ENCODE data around the gene IDNK.
"Not testable (repeated sequence)": the region's sequence is repeated elsewhere in the genome, so short reads cannot be mapped to it uniquely, and the experiment has no call there.

Gene IDNK

DNA sequence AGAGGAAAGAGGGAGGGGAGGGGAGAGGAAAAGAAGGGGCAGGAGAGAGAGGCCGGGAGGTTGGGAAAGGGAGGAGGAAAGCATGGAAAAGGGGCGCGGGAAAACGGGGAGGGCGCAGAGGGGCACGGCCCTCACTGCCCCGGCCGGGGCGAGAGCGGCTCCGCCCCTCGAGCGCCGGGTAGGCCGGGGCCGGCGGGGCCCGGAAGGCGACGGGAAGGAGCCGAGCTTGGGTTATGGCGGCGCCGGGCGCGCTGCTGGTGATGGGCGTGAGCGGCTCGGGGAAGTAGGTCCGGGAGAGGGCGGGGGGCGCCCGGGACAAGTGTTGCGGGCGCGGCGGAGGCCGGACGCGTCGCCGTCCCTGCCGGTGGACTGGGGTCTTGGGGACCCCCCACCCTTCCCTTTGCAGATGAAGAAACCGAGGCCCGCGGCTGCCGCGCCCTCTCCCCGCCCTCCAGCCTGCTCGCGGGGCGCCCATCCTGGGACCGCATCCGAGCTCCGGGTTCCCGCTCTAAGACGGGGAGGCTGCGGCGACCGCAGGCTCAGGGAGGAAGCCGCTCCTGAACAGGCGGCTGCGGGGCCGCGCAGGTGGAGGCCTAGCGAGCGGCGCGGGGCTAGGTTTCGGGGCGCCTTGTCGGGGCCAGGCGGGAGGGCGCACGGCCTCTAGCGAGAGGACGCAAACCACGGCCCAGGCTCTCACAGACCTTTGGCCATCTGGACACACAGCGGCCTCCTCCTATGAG, at the start of gene IDNK:
TSS of gene IDNK (plus strand) at position 205 of the 740 bp plus-strand sequence. CDS start at position 234, 29 bp downstream.
- DNase-seq (ENCODE audit: low read depth in 1 of 2, low spot score in 1 of 2) = peak; percentile 37 to 55

DNA sequence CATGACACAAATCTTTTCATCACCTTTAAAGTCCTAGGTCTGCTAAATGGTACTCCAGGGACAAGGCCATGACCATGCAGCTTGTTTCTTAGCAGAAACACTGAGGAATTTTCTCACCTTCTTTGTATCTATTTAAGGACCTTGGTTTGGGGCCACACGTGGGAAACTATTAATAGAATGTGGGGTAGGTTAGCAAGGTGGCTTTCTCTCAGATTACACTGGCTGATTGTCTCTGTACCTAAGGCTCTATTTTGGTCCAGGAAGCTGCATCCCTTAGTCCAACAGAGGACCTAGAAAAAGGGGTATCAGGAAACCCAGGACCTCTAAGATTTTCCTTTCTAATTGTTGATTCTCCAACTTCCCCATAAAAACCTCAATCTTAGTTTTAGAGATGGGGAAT, 48.5 kb upstream of the IDNK start:
- no peak for DNase-seq (ENCODE audit: low read depth in 1 of 2, low spot score in 1 of 2)

DNA sequence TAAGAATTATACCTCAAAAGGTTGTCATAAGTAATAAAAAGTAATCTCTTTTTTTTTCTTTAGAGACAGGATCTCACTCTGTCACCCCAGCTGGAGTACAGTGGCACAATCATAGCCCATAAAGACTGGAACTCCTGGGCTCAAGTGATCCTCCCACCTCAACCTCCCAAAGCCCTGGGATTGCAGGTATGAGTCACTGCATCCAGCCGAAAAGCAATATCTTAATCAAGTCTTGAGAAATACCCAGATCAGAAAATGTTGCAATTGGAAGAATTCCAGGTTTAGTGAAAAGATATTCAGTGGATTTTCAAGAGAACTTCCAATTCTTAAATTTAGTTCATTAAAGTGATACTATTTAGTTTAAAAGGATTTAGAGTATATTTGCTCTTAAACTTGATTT, 40.9 kb upstream of the IDNK start:
- DNase-seq (ENCODE audit: low read depth in 1 of 2, low spot score in 1 of 2) = no peak

DNA sequence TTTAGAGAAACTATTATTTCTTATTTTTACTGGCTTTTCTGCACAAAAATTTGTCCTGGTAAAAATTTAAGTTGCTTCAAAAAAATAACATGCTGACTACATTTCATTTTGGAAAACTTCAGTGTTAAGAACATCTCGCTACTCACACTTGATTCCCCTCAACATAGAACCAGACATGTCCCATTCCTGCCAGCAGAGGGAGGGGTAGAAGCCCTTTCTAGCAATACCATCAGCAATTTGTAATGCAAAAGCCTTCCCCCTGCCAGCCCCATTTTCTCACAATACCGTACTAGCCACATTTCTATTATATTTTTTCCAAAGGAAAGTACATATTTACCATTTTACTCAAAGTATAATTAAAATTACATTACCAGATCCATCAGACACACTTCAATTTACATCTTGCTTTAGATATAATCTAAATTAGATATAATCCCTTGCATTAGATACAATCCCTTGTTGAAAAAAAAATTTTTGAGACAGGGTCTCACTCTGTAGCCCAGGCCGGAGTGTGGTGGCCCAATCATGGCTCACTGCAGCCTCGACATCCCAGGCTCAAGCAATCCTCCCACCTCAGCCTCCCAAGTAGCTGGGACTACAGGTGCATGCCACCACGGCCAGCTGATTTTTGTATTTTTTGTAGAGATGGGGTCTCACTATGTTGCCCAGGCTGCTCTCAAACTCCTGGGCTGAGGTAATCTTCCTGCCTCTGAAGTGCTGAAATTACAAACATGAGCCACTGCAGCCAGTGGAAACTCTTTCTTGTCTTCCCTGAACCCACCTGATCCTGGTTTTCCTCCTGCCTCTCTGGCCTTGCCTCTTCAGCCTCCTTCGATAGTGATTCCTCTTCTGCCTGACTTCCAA, 39.6 kb upstream of the IDNK start:
- DNase-seq (ENCODE audit: low read depth in 1 of 2, low spot score in 1 of 2) = no peak

DNA sequence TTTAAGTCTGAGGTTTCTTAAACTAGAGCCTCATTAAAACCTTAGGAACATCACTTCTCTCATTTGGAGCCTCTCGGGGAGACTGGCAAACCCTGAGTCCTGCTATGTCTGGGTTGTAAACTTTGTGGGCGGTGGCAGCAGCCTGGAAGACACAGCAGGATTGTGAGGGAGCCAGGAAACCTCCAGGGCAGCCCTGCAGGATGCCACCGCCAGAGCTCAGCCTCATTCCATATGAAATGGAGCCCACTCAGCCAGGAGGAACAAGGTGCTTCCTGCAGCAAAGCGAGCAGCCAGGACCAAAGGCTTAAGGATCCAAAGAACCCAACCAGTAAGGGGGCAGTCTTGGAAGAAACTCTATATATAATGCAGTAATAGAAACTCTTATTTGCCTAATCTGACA, 37.9 kb upstream of the IDNK start:
- DNase-seq (ENCODE audit: low read depth in 1 of 2, low spot score in 1 of 2) = no peak

DNA sequence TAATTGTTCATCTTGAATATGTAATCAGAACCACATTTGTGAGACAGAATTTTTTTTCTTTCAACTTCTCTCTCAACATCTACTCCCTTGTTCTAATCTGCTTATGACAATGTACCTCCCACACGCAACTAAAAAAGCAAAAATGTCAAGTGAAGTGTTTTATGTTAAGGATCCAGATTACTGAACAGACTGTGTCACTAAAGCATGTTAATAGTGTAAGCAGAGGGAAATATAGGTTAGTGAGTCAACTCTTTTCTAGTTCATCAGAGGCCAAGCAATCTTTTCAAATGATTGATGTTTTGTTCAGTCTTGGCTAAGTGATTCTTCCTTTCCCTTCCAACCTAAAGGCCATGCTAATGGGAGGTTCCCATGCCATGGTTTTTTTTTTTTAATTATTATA, 34.7 kb upstream of the IDNK start:
- no peak for DNase-seq (ENCODE audit: low read depth in 1 of 2, low spot score in 1 of 2)

DNA sequence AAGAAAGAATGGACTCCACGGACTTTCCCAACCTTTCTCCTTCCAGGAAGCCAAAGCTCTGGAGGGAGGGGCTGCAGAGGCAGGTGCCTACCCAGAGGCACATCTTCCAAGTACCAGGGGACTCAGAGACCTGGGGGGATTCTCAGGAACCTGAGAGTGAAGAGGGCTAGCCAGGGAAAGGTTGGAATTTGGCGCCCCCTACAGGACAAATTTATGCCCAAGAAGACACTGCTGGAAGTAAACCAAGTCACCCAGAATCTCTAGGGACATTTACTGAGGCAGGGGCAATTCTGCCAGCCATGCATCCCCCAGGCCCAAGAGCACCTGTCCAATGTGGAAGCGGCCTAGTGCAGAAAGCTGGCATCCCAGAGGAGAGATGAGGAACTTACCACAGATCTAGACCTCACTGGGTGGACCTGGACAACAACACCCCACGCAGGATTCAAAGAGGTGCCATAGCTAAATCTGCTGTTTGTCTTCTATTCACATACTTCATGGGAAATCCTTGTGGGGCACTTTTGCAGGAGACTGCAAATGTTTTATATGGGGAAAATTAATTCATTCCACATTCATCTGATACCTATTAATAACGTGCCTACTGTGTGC, 25.9 kb upstream of the IDNK start:
- DNase-seq (ENCODE audit: low read depth in 1 of 2, low spot score in 1 of 2) = no peak

DNA sequence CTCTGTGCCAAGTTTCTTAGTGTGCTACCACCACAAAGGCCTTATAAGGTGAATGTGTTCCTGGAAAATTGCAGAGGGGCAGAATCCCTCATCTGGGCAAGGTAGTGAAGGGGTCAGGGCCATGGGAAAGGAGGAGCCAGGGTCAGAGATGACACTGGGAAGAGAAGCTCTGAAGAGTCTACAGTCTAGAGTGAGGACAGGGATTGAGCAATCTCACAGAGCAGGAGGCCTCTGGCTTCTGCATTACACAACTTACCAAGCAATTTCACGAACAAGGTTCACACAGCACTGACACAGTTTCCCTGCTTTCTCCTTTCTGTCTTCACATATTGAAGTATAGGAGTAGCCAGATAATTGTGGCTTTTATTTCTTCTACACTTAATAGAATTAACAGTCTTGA, 24.5 kb upstream of the IDNK start:
- no peak for DNase-seq (ENCODE audit: low read depth in 1 of 2, low spot score in 1 of 2)

DNA sequence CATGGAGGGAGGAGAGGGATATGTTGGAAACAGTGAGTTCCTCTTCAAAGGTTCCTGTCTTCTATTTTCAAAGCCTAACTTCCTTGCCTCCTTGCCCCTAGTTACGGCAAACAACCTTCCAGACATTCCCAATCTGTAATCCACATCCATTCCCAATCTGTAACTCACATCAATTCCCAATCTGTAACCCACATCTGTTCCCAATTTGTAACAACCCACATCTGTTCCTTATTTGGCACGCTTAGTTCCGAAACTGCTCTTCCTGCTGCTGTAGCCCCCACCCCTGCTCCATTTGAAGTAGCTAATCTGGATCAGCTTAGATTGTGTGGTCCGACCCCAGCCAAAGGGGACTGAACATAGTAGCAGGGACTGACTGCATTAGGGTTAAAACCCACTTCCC, 23.9 kb upstream of the IDNK start:
- no peak for DNase-seq (ENCODE audit: low read depth in 1 of 2, low spot score in 1 of 2)

DNA sequence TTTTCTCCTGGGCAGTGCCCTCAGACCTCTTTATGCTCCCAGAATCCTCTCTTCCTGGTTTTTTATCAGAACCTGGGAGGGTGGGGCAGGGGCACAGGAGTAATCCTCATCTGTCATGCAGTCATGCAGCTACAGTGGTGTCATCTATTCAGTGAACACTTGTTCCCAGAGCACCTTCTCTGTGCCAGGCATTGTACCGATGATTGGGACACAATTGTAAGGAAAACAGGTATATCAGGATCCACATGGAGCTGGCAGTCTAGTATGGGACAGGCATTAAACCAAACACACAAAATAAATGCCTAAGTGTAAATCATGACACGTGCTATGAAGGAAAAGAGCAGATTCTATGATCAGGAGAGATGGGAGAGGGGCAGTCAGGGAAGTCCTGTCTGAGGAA, 21.5 kb upstream of the IDNK start:
- no peak for DNase-seq (ENCODE audit: low read depth in 1 of 2, low spot score in 1 of 2)

DNA sequence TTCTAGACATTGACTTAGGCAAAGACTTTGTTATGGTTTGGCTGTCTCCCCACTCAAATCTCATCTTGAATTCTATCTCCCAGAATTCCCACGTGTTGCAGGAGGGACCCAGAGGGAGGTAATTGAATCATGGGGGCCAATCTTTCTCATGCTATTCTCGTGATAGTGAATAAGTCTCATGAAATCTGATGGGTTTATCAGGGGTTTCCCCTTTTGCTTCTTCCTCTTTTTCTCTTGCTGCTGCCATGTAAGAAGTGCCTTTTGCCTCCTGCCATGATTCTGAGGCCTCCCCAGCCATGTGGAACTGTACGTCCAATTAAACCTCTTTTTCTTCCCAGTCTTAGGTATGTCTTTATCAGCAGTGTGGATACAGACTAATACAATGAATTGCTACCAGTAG, 15.3 kb upstream of the IDNK start:
- not testable (repeated sequence) for DNase-seq (ENCODE audit: low read depth in 1 of 2, low spot score in 1 of 2)

DNA sequence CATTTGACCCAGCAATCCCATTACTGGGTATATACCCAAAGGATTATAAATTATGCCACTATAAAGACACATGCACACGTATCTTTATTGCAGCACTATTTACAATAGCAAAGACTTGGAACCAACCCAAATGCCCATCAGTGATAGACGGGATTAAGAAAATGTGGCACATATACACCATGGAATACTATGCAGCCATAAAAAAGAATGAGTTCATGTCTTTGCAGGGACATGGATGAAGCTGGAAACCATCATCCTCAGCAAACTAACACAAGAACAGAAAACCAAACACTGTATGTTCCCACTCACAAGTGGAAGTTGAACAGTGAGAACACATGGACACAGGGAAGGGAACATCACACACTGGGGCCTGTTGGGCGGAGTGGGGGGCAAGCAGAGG, 9.6 kb upstream of the IDNK start:
- not testable (repeated sequence) for DNase-seq (ENCODE audit: low read depth in 1 of 2, low spot score in 1 of 2)

DNA sequence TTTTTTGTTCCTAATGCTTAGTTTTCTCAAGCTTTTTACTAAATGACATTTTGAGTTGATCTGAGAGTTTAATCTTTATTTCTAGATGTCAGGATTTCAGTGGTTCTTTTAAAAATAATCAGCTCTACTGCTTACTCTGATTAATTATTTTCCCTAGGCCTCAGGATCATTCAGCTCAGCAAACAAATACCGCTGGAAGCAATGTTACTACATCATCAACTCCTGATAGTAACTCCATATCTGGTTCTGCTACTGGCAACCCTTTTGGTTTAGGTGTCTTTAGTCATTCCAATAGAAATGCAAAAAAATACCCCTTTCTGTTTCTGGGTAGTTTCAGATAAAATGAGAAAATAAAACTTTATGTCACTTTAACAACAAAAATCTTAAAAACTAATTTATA, 5.6 kb upstream of the IDNK start:
- no peak for DNase-seq (ENCODE audit: low read depth in 1 of 2, low spot score in 1 of 2)

DNA sequence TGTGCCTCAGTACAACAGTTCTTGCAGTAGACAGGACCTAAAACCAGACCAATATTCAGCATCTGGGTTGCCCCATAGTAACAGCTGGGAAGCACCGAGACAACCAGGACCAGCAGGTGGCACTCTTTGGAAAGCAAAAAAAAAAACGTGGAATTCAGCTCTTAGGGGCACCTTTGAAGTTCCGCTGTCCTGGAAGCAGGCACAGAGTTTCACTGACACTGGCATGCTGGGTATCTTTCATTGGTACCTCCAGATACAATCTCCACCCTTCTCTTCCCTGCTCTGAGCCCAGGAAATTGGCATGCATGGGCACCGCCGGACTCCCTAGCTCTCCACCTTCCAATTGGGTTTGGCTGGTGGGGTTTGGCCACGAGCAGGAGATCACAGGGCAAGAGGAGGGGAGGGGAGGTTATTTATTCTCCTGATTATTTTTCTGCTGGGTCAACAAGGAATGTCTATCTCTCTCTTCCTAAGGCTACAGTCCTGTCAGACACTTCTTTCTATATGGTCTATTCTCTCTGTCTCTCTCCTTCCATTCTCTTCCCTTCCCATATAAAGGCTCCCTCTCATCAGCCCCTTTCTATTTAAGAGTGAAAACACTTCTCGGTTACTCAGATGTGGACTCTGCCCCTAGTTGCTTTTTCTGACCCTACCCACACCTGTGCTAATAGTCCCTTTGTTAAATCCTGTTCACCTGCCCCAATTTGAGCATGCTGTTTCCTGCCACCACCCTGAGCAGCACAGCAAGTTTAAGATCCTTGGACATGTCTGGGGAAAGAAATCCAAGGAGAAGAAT, 1.9 kb upstream of the IDNK start:
- no peak for DNase-seq (ENCODE audit: low read depth in 1 of 2, low spot score in 1 of 2)

DNA sequence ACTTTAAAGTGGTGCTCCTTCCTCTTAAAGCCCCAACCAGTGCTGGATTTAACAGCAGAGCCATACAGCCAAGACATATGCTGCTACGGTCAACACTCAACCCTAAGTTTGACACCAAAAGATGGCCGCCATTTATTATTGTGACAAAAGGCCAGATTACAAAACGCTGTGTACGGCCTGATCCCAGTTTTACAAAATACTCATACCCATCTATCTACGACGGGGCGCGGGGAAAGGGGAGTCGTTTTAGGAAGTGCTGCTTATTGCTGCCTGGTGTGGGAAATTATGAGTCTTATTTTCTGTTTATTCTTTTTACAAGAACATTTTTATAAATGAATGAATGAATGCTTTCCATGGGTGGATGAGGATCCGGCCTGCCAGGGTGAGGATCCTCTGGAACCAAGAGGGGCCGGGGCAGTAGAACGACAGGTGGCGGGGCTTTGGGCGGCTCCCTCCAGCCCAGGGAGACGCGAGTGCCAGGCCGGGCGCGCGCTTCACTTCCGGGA, 457 bp upstream of the IDNK start:
- no peak for DNase-seq (ENCODE audit: low read depth in 1 of 2, low spot score in 1 of 2)

DNA sequence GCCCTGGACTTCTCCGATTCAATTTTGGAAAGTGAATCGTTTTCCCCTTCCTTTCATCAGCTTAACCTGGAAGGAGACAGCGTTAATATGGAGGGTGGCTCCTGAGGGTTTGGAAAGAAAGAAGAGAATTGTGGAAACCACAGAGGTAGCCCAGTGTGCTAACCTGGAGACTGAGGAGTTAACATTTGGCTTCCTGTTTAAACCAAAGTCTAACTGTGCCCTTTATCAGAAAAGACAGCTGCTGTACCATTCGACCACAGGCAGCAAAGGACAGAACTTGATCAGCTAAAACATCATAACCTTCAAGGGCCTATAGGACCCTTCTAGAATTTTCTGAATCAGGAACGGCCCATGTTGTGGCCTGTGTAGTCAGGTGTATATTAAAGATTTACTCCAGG, 735 bp downstream of the IDNK start:
- no peak for DNase-seq (ENCODE audit: low read depth in 1 of 2, low spot score in 1 of 2)

DNA sequence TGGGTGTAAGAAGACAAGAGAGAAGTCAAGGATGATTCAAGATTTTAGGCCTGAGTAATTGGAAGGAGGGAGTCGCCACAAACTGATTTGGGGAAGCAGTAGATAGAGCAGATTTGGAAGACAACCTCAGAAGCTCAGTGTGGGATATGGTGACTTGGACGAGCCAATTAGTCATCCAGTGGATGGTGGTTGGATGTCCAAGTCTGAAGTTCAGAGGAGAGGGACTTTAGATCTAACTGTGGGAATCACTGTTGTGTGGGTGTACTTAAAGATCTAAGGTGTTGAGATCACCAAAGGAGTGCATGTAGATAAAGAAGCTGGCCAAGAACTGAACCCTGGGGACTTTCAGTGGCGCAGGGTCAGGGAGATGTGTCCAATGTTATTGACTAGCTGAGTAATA, 2.2 kb downstream of the IDNK start:
- DNase-seq (ENCODE audit: low read depth in 1 of 2, low spot score in 1 of 2) = no peak

DNA sequence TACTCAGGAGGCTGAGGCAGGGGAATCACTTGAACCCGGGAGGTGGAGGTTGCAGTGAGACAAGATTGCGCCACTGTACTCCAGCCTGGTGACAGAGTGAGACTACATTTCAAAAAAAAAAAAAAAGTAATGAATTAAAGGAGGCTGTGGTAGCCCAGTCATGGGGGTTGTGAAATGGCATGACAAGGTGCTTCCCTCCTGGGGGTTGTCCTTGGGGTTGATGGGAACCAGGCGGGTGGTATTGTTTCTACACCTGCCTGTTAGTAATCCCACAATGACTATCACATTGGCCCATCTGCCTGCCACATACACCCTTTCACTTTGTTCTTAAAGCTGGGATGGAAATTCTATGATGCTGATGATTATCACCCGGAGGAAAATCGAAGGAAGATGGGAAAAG, 5.6 kb downstream of the IDNK start:
- no peak for DNase-seq (ENCODE audit: low read depth in 1 of 2, low spot score in 1 of 2)

DNA sequence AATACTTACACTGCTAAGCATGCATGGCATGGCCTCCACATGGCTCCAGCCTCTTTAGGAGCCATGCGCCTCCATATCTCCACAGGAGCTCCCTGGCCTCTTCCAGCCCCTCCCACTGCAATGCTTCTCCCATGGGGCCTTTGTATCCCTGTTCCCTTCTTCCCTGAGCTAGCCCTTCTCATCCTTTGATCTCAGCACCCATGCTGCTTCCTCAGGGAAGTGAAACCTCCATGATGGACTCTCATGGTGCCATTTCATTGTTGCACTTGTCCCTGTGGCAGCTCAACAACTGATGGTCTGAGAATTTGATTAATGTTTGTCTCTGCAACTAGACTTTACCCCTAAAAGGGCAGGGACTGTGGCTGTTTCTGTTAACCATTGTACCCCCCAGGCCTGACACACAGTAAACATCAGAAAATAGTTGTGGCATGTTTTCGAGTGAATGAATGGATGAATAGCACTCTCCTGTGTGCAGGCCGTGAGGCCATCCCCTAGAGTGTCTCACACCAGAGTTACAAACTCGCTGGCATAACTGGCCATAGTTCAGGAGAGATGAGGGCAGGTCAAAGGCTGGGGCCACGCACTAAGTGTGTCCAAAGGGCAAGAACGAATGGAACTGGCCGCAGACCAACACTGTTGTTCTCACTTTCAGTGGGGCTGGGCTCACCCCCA, 6.6 kb downstream of the IDNK start:
- no peak for DNase-seq (ENCODE audit: low read depth in 1 of 2, low spot score in 1 of 2)

DNA sequence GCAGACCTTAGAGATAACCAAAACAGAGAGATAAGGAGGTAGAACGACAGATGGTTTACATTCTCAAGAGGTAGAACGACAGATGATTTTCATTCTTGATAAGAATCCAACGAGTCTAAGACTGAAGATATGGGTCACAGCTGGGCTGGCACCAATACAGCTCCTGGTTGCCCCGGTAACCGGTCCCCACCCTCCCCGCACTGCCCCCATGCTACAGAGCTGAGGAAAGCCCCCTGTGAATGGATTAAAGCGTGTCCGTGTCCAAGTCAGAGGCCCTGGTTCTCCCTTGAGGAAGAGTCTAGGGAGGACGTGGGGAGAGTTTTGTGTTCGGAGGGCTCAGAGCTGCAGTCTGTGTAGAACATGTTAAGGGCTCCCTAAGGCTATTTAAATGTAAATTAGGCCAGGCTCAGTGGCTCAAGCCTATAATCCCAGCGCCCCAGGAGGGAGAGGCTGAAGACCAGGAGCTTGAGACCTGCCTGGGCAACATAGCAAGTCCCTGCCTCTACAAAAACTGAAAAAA, 8.1 kb downstream of the IDNK start:
- no peak for DNase-seq (ENCODE audit: low read depth in 1 of 2, low spot score in 1 of 2)
